HG03039 (cell line): Measurements from ENCODE around the gene PLIN3.
"Not testable (repeated sequence)": the region's sequence is repeated elsewhere in the genome, so short reads cannot be mapped to it uniquely, and the experiment has no call there.

Source experiments
- ATAC-seq: cut with Tn5 transposase; IDR thresholded peaks from one replicate; pipeline ENCODE4 v1.9.1; 2021; ENCODE audit warnings: mild to moderate bottlenecking, moderate library complexity; ENCODE audit not compliant: unreplicated experiment

PLIN3 gene, protein sequence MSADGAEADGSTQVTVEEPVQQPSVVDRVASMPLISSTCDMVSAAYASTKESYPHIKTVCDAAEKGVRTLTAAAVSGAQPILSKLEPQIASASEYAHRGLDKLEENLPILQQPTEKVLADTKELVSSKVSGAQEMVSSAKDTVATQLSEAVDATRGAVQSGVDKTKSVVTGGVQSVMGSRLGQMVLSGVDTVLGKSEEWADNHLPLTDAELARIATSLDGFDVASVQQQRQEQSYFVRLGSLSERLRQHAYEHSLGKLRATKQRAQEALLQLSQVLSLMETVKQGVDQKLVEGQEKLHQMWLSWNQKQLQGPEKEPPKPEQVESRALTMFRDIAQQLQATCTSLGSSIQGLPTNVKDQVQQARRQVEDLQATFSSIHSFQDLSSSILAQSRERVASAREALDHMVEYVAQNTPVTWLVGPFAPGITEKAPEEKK

GRCh38 chr19:4867534-4868285, at the start of gene PLIN3:
PLIN3 (minus strand) TSS chr19:4867667; CDS start chr19:4861394, 6,273 bp downstream.
- peak; percentile 76 for ATAC-seq

GRCh38 chr19:4916292-4917082, 49.0 kb upstream of the PLIN3 start:
- no peak for ATAC-seq

- no peak for ATAC-seq
Measured at GRCh38 chr19:4914736-4915501, 47.5 kb upstream of the PLIN3 start.

- no peak for ATAC-seq
Measured at GRCh38 chr19:4913996-4914735, 46.7 kb upstream of the PLIN3 start.

GRCh38 chr19:4911786-4912672, 44.6 kb upstream of the PLIN3 start:
- ATAC-seq = no peak

DNA sequence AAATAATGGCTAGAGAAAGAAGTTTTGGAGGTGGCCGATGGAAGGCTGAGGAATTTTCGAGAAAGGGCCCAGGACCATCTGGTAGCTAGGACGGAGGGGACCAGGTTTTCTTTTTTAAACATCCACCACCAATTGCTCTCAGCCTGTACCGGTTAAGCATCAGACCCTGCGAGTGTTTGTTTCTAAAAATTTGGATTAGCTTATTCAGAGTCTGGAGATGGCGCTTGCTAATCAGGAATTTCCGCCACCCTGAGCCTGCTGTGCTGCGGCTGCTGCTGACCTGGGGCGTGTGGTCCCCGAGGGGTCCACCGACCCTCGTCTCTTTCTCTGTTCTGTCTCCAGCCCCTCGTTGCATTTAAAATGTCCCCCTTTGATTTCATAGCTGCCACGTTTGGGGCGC, 43.8 kb upstream of the PLIN3 start:
- ATAC-seq = no peak

DNA sequence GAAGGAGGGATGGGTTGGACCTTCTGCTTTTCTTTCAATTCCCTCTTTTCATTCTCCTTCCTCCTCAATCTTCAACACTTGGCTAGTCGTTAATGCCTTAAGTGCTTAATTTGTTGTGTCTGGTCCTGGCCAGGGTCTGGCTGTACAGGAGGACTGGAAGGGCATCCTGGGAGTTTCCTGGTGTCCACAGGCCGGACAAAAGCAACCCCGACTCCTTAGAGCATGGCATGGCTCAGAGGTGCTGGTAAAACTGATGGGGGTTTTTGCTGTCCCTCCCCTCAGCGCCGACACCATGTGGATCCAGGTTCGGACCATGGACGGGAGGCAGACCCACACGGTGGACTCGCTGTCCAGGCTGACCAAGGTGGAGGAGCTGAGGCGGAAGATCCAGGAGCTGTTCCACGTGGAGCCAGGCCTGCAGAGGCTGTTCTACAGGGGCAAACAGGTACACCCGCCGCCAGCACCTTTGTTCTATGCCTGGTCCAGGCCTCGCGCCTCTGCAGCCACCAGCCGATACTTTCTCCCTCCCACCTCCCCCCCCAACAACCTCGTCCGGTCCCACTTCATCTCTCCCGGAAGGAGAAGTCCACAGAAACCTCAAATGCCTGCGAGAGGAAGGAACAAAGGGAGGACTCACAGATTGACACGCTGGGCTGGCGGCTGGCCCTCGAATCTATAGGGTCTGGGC, 43.3 kb upstream of the PLIN3 start:
- ATAC-seq = no peak

DNA sequence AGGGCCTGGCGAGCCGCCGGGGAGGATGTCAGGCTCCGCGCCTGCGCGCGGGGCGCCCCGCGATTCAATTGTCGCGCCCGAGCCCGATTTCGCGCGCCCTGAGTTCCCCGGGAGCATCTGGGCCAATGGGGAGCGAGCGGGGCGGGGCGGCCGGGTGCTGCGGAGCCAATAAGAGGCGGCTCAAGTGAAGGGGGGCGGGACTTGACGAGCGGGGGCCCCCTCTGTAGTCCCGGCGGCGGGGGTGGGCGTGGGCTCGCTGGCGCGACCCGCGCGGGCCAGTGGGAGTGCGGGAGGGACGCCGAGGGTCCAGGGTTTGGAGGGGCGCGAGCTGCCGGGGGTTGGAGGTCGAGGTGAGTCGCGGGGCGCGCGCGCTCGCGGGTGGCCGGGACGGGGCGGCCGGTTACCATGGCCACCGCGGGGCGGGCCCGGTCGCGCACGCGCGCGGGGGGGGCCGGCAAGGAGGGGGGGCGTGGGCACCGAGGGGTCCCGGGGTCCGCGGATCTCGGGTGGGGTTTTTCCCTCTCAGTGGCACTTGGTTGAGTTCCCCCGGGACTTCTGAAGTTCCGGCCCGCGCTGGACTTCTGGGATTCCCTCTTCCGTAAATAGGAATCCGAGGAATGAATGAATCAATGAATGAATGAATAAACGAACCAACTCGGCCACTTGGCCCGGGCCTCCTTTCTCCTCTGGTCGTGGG, 42.6 kb upstream of the PLIN3 start:
- peak; percentile 68 for ATAC-seq

- ATAC-seq = peak; percentile 4
Measured at GRCh38 chr19:4909156-4909896, 41.9 kb upstream of the PLIN3 start, which contains the start of gene UHRF1. UHRF1 (plus strand) TSS chr19:4909501; CDS start chr19:4910886, 1,385 bp downstream.

DNA sequence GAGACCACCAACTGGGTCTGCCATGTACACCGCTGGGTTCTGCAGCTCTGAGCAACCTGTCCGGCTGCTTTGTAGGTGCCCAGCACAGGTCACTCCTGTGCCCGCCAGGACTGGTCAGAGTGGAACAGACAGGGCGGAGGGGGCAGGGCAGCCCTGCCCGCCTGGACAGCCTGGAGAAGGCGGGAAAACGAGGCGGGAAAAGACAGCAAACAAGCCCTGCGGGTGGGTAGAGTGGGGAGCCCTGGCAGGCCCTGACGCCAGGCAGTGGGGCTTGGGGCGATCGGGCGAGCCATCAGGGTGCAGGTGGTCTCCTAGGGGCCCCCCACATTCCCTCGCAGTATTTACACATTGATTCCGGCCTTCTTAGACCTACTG, 41.3 kb upstream of the PLIN3 start:
- no peak for ATAC-seq

DNA sequence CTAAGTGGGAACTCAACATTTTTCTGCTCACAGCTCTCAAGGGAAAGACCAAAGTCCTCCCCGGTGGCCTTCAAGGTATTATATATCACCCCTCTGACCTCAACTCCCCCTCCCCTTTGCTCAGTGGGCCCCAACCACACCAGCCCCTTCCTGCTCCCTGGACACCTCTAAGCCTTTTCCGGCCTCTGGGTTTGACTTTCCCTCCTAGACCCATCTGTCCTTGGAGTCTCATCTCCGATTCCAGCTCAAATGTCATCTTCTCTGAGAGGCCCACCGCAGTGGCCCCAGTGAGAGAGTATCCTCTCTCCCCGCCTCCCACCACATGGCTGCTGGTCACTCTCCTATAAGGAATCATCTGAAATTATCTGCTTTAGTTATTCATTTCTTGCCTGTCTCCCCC, 40.9 kb upstream of the PLIN3 start:
- no peak for ATAC-seq

GRCh38 chr19:4906963-4907362, 39.5 kb upstream of the PLIN3 start:
- ATAC-seq = no peak

- ATAC-seq = no peak
Measured at GRCh38 chr19:4904481-4904880, 37.0 kb upstream of the PLIN3 start.

DNA sequence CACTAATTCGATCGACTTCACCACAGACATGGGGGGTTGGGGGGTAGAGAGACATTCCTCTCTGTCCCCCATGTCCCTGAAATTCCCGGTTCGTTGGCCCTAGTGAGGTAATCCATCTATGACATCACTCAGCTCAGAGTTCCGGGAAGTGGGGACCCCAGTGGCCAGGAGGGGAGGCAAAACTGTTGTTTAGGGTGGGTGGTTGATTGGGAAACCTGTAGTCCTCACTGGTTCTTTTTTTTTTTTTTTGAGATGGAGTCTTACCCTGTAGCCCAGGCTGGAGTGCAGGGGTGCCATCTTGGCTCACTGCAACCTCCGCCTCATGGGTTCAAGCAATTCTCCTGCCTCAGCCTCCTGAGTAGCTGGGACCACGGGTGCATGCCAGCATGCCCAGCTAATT, 35.3 kb upstream of the PLIN3 start, which contains the start of gene ARRDC5:
Gene ARRDC5 (minus strand): TSS at position 101 of the 400 bp plus-strand sequence. CDS start 71 bp downstream, at position 30.
- no peak for ATAC-seq

- not testable (repeated sequence) for ATAC-seq
Measured at GRCh38 chr19:4900879-4901278, 33.4 kb upstream of the PLIN3 start.

DNA sequence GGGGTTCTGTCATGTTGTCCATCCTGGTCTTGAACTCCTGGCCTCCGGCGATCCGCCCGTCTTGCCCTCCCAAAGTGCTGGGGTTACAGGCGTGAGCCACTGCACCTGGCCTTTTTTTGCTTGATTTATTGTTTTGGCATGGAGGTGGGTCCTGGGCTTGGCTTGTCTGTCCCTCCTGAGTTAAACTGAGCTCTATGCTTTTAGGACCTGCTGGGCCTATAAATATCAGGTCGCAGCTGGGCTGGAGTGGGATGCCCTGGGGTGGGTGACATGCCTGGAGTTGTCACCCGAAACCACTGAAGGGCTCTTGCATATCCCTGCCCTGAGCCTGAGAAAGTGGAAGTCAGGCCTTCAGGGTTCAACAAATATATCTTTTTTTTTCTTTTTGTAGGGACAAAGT, 29.7 kb upstream of the PLIN3 start:
- no peak for ATAC-seq

- ATAC-seq = no peak
Measured at GRCh38 chr19:4896372-4896771, 28.9 kb upstream of the PLIN3 start.
